ENCODE results near the gene MEOX1. TPM values are rescaled to one million over a fixed set of nuclear protein-coding genes. Genes with fewer than 3 reads are reported as not detected.

MEOX1 gene
- total RNA-seq, 1 experiment from 2014 or later, result 0.72 TPM

- H3K27me3 ChIP-seq (ENCODE audit: insufficient read depth, low read depth), result no peaks in the 10 kb centered on the region
Observed at GRCh38 chr17:43667506-43667905, 5.8 kb upstream of the MEOX1 start.

GRCh38 chr17:43665937-43666236, 4.2 kb upstream of the MEOX1 start:
- TF ChIP-seq, protein P1, sequence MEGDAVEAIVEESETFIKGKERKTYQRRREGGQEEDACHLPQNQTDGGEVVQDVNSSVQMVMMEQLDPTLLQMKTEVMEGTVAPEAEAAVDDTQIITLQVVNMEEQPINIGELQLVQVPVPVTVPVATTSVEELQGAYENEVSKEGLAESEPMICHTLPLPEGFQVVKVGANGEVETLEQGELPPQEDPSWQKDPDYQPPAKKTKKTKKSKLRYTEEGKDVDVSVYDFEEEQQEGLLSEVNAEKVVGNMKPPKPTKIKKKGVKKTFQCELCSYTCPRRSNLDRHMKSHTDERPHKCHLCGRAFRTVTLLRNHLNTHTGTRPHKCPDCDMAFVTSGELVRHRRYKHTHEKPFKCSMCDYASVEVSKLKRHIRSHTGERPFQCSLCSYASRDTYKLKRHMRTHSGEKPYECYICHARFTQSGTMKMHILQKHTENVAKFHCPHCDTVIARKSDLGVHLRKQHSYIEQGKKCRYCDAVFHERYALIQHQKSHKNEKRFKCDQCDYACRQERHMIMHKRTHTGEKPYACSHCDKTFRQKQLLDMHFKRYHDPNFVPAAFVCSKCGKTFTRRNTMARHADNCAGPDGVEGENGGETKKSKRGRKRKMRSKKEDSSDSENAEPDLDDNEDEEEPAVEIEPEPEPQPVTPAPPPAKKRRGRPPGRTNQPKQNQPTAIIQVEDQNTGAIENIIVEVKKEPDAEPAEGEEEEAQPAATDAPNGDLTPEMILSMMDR (conservative IDR thresholded peaks at IDR 0.05), result no peak
- no peak for TF ChIP-seq EZH2 (IDR thresholded peaks at IDR 0.05; ENCODE audit: low read depth)
- no peaks in the 10 kb centered on the region for H3K27me3 ChIP-seq (ENCODE audit: insufficient read depth, low read depth)
- no peaks in the 10 kb centered on the region for H3K36me3 ChIP-seq (ENCODE audit: low read depth)
- H3K9me2 ChIP-seq (ENCODE audit: insufficient read depth), result no peaks in the 10 kb centered on the region
- DNase-seq, result no peak
- POLR2A ChIA-PET (ENCODE audit: unreplicated experiment), result no interaction called here
- H3K4me1 ChIP-seq (replicated peaks; ENCODE audit: insufficient read depth), result peaks cover 52% of the 10 kb centered on the region
- H3K9me3 ChIP-seq (ENCODE audit: insufficient read depth, low read depth), result no peaks in the 10 kb centered on the region
- H3K4me3 ChIP-seq, result no peak overlapping the region
- no peak overlapping the region for H3K27ac ChIP-seq
- H4K20me1 ChIP-seq (ENCODE audit: insufficient read depth), result no peaks in the 10 kb centered on the region
- H3K79me2 ChIP-seq (ENCODE audit: low read depth), result no peaks in the 10 kb centered on the region
- CTCF ChIA-PET, result interaction anchor here (0.6 to 1.5 kb wide), 4 partner anchors 86 to 250 kb away, joined by 3 to 14 read pairs (median 4); no protein-coding TSS in a partner anchor
- no peak overlapping the region for H2AFZ ChIP-seq
- no peak overlapping the region for H3K4me2 ChIP-seq
- intact Hi-C loops (cut with micrococcal nuclease; ENCODE audit: unreplicated experiment), result loop anchor here (1.0 kb wide), 1 partner anchor 87 kb away; no protein-coding TSS in a partner anchor
- no TSS peak for BruUV-seq (replicated peaks)
- peaks cover 40% of the 10 kb centered on the region for H3F3A ChIP-seq (ENCODE audit: insufficient read depth, low read depth)

More at GRCh38 chr17:43667506-43667905, 5.8 kb upstream of the MEOX1 start:
- intact Hi-C loops (cut with micrococcal nuclease; ENCODE audit: unreplicated experiment), result no loop called here
- H3K4me2 ChIP-seq, result peak overlapping the region; percentile 67
- H3K9me2 ChIP-seq (ENCODE audit: insufficient read depth), result no peaks in the 10 kb centered on the region
- H3K4me1 ChIP-seq (replicated peaks; ENCODE audit: insufficient read depth), result peaks cover 49% of the 10 kb centered on the region
- DNase-seq, result no peak
- no peak for TF ChIP-seq EZH2 (IDR thresholded peaks at IDR 0.05; ENCODE audit: low read depth)
- TF ChIP-seq, protein P1 (conservative IDR thresholded peaks at IDR 0.05), result no peak
- peaks cover 44% of the 10 kb centered on the region for H3F3A ChIP-seq (ENCODE audit: insufficient read depth, low read depth)
- peak overlapping the region; percentile 66 for H3K27ac ChIP-seq
- ChIA-PET CTCF (no interaction called here), POLR2A (ENCODE audit: unreplicated experiment) (no interaction called here)
- H4K20me1 ChIP-seq (ENCODE audit: insufficient read depth), result no peaks in the 10 kb centered on the region
- no TSS peak for BruUV-seq (replicated peaks)
- no peaks in the 10 kb centered on the region for H3K9me3 ChIP-seq (ENCODE audit: insufficient read depth, low read depth)
- no peaks in the 10 kb centered on the region for H3K36me3 ChIP-seq (ENCODE audit: low read depth)
- H2AFZ ChIP-seq, result no peak overlapping the region
- no peak overlapping the region for H3K4me3 ChIP-seq
- H3K79me2 ChIP-seq (ENCODE audit: low read depth), result no peaks in the 10 kb centered on the region

DNA sequence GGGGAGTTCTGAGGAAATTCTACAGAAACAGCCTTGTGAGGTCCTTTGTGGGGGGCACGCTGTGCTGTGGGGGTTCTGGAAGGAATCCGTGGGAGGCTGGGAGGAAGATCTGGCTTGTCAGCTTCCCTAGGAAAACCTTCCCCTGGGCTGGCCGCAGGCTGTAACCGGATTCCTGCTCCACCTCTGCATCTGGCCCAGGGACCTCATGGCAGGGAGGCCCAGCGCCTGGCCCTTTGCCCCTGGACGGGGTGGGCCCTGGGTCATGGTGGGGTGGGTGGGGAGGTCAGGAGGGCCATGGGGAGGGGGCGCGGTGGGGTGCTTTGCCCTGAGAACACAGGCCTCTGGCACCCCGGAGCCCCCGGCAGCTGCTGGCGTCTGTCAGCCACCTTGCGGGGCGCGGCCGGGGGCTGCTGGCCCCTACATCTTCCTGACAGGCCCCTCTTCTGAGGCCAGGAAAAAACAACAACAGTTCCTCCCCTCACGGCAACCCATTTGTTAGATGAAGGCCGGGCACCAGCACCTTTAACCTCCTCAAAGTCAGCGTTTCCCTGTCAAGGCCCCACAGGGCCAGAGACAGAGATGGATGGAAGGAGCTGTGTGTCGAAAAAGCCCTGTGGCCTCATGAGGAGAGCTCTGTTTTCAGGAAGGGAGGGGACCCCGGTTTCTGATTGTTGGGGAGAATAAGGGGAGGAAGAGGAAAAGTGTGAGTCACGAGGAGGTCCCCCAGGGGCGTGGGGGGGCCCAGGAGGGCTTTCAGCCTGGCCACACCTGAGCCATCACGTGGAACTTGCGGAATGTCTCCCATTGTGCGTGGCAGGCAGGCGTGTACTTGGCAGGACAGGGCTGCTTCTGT, 3.6 kb upstream of the MEOX1 start:
- no peak overlapping the region for H3K27ac ChIP-seq
- H3K79me2 ChIP-seq (ENCODE audit: low read depth), result no peaks in the 10 kb centered on the region
- no peaks in the 10 kb centered on the region for H3K9me3 ChIP-seq (ENCODE audit: insufficient read depth, low read depth)
- H2AFZ ChIP-seq, result no peak overlapping the region
- peak in 1 of 2 experiments; percentile 79 for DNase-seq
- ChIA-PET CTCF (interaction anchor here (0.6 to 1.5 kb wide), 7 partner anchors 68 to 273 kb away, joined by 3 to 14 read pairs (median 3); no protein-coding TSS in a partner anchor), POLR2A (ENCODE audit: unreplicated experiment) (interaction anchor here (0.7 kb wide), 2 partner anchors 17 to 308 kb away, joined by 4 to 14 read pairs; no protein-coding TSS in a partner anchor)
- H4K20me1 ChIP-seq (ENCODE audit: insufficient read depth), result no peaks in the 10 kb centered on the region
- TF ChIP-seq, protein P1 (conservative IDR thresholded peaks at IDR 0.05), result no peak
- H3K4me2 ChIP-seq, result no peak overlapping the region
- intact Hi-C loops (cut with micrococcal nuclease; ENCODE audit: unreplicated experiment), result loop anchor here (1.0 kb wide), 1 partner anchor 86 kb away; no protein-coding TSS in a partner anchor
- H3K4me1 ChIP-seq (replicated peaks; ENCODE audit: insufficient read depth), result peaks cover 46% of the 10 kb centered on the region
- H3K36me3 ChIP-seq (ENCODE audit: low read depth), result no peaks in the 10 kb centered on the region
- H3K4me3 ChIP-seq, result no peak overlapping the region
- no peaks in the 10 kb centered on the region for H3K9me2 ChIP-seq (ENCODE audit: insufficient read depth)
- H3K27me3 ChIP-seq (ENCODE audit: insufficient read depth, low read depth), result no peaks in the 10 kb centered on the region
- peaks cover 36% of the 10 kb centered on the region for H3F3A ChIP-seq (ENCODE audit: insufficient read depth, low read depth)
- no TSS peak for BruUV-seq (replicated peaks)
